HepG2 (cell line): ENCODE measurements around the gene MPV17L2. TPM values are rescaled to one million over a fixed set of nuclear protein-coding genes. Genes with fewer than 3 reads are reported as not detected.

Experiments used
- HMGA1 ChIP-seq: sonication (generic); formaldehyde crosslinking; conservative IDR thresholded peaks from 2 replicates; pipeline ENCODE4 v1.4.0; 2020; ENCODE audit warnings: missing genetic modification reagents
- KLF13 ChIP-seq: sonication (generic); formaldehyde crosslinking; IDR thresholded peaks from 2 replicates; pipeline ENCODE4 v1.4.0; 2020; ENCODE audit warnings: mild to moderate bottlenecking, missing genetic modification reagents
- NFATC3 ChIP-seq: sonication (generic); formaldehyde crosslinking; IDR thresholded peaks from 2 replicates; pipeline ENCODE4 v1.5.1; 2020; ENCODE audit warnings: mild to moderate bottlenecking, missing genetic modification reagents
- NPAS2 ChIP-seq: sonication (generic); formaldehyde crosslinking; IDR thresholded peaks from 2 replicates; pipeline ENCODE4 v1.8.0; 2022; ENCODE audit warnings: mild to moderate bottlenecking, missing genetic modification reagents, borderline replicate concordance
- RAD21 ChIP-seq: fragments of 450-650 bp; formaldehyde crosslinking; IDR thresholded peaks from 2 replicates; pipeline ENCODE4 v1.5.0; 2020; ENCODE audit warnings: mild to moderate bottlenecking
- RFXANK ChIP-seq: IDR thresholded peaks from 2 replicates; pipeline ENCODE4 v1.6.1; 2016
- SP1 ChIP-seq, 2 experiments: fragments of 450-650 bp in 1 of 2; sonication (generic) in 1 of 2; formaldehyde crosslinking in 1 of 2; IDR thresholded peaks; 2 replicates each; pipeline versions ENCODE4 v1.4.0 to v1.6.1; 2016 to 2020; ENCODE audit warnings: missing genetic modification reagents in 1 of 2
- SRSF1 ChIP-seq: fragments of 200-400 bp; formaldehyde crosslinking; optimal IDR thresholded peaks from 2 replicates; pipeline ENCODE3; 2017; ENCODE audit warnings: mild to moderate bottlenecking, low read depth, low read length, moderate library complexity
- U2AF1 ChIP-seq: fragments of 200-400 bp; formaldehyde crosslinking; optimal IDR thresholded peaks from 2 replicates; pipeline ENCODE3; 2017; ENCODE audit warnings: mild to moderate bottlenecking, low read depth, low read length
- ZBTB10 ChIP-seq: sonication (generic); formaldehyde crosslinking; IDR thresholded peaks from 2 replicates; pipeline ENCODE4 v1.4.0; 2020; ENCODE audit warnings: missing genetic modification reagents, borderline replicate concordance
- ZBTB4 ChIP-seq: sonication (generic); formaldehyde crosslinking; IDR thresholded peaks from 2 replicates; pipeline ENCODE4 v1.4.0; 2020; ENCODE audit warnings: missing genetic modification reagents, mild to moderate bottlenecking, borderline replicate concordance
- ZFP37 ChIP-seq: sonication (generic); formaldehyde crosslinking; IDR thresholded peaks from 2 replicates; pipeline ENCODE4 v1.4.0; 2020; ENCODE audit warnings: missing genetic modification reagents, borderline replicate concordance
- ZKSCAN5 ChIP-seq: sonication (generic); formaldehyde crosslinking; IDR thresholded peaks from 2 replicates; pipeline ENCODE4 v1.5.1; 2020; ENCODE audit warnings: mild to moderate bottlenecking, missing genetic modification reagents
- ZMAT5 ChIP-seq: sonication (generic); formaldehyde crosslinking; IDR thresholded peaks from 2 replicates; pipeline ENCODE4 v1.5.0; 2020; ENCODE audit warnings: mild to moderate bottlenecking, low read depth, missing genetic modification reagents, borderline replicate concordance
- ZNF138 ChIP-seq: sonication (generic); formaldehyde crosslinking; IDR thresholded peaks from 2 replicates; pipeline ENCODE4 v1.5.0; 2020; ENCODE audit warnings: mild to moderate bottlenecking, low read depth, missing genetic modification reagents
- ZNF30 ChIP-seq: sonication (generic); formaldehyde crosslinking; IDR thresholded peaks from 2 replicates; pipeline ENCODE4 v1.5.0; 2020; ENCODE audit warnings: mild to moderate bottlenecking, missing genetic modification reagents
- ZNF335 ChIP-seq: sonication (generic); formaldehyde crosslinking; IDR thresholded peaks from 2 replicates; pipeline ENCODE4 v1.4.0; 2020; ENCODE audit warnings: missing genetic modification reagents
- ZNF605 ChIP-seq: sonication (generic); formaldehyde crosslinking; IDR thresholded peaks from 2 replicates; pipeline ENCODE4 v1.8.0; 2022; ENCODE audit warnings: mild to moderate bottlenecking, missing genetic modification reagents
- ZNF800 ChIP-seq: sonication (generic); formaldehyde crosslinking; IDR thresholded peaks from 2 replicates; pipeline ENCODE4 v1.4.0; 2020; ENCODE audit warnings: missing genetic modification reagents
- polyA plus RNA-seq, 8 experiments: library from polyadenylated mRNA; depleted of rRNA in 3 of 8; stranded (reverse) in 7 of 8; unstranded in 1 of 8; fragments of >200 nt; fragmentation: Illumina TruSeq in 4 of 8; extraction: Trizol in 4 of 8; gene quantifications; 2 replicates each; pipeline versions ENCODE4 v1.2.1 to v1.2.3, GENCODE V29; 2011 to 2016; ENCODE audit warnings: low read depth in 4 of 8, missing spikeins in 1 of 8, mixed read lengths in 1 of 8; ENCODE audit not compliant: insufficient read depth in 1 of 8
- total RNA-seq, 5 experiments: library from RNA; depleted of rRNA; stranded (reverse); fragments of >200 nt; fragmentation: Illumina TruSeq; extraction: Trizol; gene quantifications; 2 replicates each; pipeline ENCODE4 v1.2.3, GENCODE V29; 2016; ENCODE audit warnings: low read depth in 1 of 5
- TF ChIP-seq, protein P1 (sequence below): sonication (generic); formaldehyde crosslinking; IDR thresholded peaks from 2 replicates; pipeline ENCODE4 v1.4.0; 2020; ENCODE audit warnings: mild to moderate bottlenecking, missing genetic modification reagents

Gene MPV17L2
- total and polyA plus RNA-seq, 2 of the 13 experiments (the other 11 are each of a cell fraction or from before 2014, with no cell fraction given), result 13.6 to 16.7 TPM

DNA sequence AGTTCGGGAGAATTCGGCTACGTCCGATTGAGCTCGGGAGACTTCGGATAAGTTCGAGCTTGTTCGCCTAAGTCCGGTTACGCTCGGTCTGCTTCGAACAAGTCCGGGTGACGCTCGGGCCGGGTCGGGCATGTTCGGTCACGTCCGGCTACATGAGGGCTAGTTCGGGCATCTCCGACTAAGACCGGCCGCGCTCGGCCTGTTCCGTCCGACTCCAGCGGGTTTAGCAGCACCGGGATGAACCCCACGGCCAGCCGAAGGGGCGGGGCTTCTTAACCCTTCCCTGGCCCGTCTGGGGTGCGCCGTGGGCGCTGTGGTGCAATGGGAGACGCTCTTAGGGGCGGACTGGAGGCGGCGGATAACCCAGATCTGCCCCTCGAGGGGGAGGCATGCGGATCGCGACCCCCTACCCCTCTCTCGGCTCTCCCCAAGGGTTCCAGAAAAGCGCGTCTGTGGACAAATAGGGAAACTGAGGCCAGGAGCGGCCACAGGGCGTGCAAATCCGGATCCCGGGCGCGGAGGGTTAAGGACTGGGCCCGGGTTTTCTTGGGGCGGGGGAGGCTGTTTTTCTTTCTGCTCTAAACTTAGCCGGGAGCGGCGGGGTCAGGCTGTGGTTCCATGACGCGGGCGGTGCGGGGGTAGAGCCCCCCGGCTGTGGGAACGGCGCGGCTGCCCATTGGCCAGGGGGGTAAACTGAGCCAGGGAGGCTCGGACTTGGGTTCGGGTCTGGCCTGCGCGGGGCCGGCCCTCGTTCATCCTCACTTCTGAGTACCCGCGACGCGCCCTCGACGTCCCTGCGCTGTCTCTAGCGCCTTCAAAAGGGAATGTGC lies 31.7 kb downstream of the MPV17L2 start (continued):
- no peak for TF ChIP-seq ZBTB4 (CRISPR knock-in tag)
- TF ChIP-seq, protein P1, sequence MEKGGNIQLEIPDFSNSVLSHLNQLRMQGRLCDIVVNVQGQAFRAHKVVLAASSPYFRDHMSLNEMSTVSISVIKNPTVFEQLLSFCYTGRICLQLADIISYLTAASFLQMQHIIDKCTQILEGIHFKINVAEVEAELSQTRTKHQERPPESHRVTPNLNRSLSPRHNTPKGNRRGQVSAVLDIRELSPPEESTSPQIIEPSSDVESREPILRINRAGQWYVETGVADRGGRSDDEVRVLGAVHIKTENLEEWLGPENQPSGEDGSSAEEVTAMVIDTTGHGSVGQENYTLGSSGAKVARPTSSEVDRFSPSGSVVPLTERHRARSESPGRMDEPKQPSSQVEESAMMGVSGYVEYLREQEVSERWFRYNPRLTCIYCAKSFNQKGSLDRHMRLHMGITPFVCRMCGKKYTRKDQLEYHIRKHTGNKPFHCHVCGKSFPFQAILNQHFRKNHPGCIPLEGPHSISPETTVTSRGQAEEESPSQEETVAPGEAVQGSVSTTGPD (CRISPR knock-in tag), result no peak
- TF ChIP-seq SP1 (IDR thresholded peaks at IDR 0.05), result no peak
- TF ChIP-seq SP1 (CRISPR knock-in tag; IDR thresholded peaks at IDR 0.05), result peak; percentile 56; the same call in 1 of the 2 replicates
- no peak for TF ChIP-seq RAD21 (CRISPR knock-in tag)
- no peak for TF ChIP-seq ZNF138 (CRISPR knock-in tag)
- TF ChIP-seq HMGA1 (CRISPR knock-in tag), result no peak
- TF ChIP-seq SRSF1, result no peak
- no peak for TF ChIP-seq ZMAT5 (CRISPR knock-in tag)
- no peak for TF ChIP-seq KLF13 (CRISPR knock-in tag)
- no peak for TF ChIP-seq NFATC3
- TF ChIP-seq ZNF800 (CRISPR knock-in tag), result no peak
- no peak for TF ChIP-seq NPAS2 (CRISPR knock-in tag)
- no peak for TF ChIP-seq RFXANK (CRISPR knock-in tag)
- no peak for TF ChIP-seq ZNF335
- no peak for TF ChIP-seq ZFP37
- TF ChIP-seq ZNF30 (CRISPR knock-in tag), result no peak
- peak; percentile 82; the same call in 1 of the 2 replicates for TF ChIP-seq ZBTB10 (CRISPR knock-in tag)
- TF ChIP-seq ZKSCAN5 (CRISPR knock-in tag), result no peak
- peak; percentile 37 for TF ChIP-seq U2AF1
- TF ChIP-seq ZNF605 (CRISPR knock-in tag), result 0 out of 2 replicates have a peak, but pooled peaks have one; percentile 42
